Lower lobe of right lung (tissue), 2 donors: ENCODE measurements around the gene TMED8. TPM values are rescaled to one million over a fixed set of nuclear protein-coding genes. Genes with fewer than 3 reads are reported as not detected.
A peak's percentile ranks its signal among the peaks of the same experiment; 100 is the strongest.

Experiments
- ATAC-seq, 2 donors: fragments of 200-7000 bp; cut with Tn5 transposase; one replicate each; pipeline ENCODE4 v1.9.1; 2020 to 2022; ENCODE audit warnings: mild to moderate bottlenecking in 2 of 2, moderate library complexity in 2 of 2
- DNase-seq: peaks from one replicate; pipeline ENCODE4 v3.0.0-alpha.2; 2020
- H3K27ac ChIP-seq: fragments of 200-600 bp; one replicate; pipeline ENCODE4 v1.8.0; 2022
- H3K27me3 ChIP-seq: fragments of 200-600 bp; one replicate; pipeline ENCODE4 v1.8.0; 2022; ENCODE audit warnings: low read depth
- H3K36me3 ChIP-seq: fragments of 200-600 bp; one replicate; pipeline ENCODE4 v1.8.0; 2022; ENCODE audit warnings: mild to moderate bottlenecking
- H3K4me1 ChIP-seq: fragments of 200-600 bp; one replicate; pipeline ENCODE4 v1.8.0; 2022
- H3K4me3 ChIP-seq: fragments of 200-600 bp; one replicate; pipeline ENCODE4 v1.8.0; 2022; ENCODE audit warnings: mild to moderate bottlenecking
- H3K9me3 ChIP-seq: fragments of 200-600 bp; one replicate; pipeline ENCODE4 v1.8.0; 2022
- intact Hi-C: fragments of 100-400 bp; cut with DNase I; formaldehyde crosslinking; loops from one replicate; pipeline ENCODE4 v1.11.0; 2022
- total RNA-seq: library from RNA; stranded (reverse); fragmentation: NEBNext Ultra II Directional; extraction: Animal tissue kit (Norgen Biotek cat#: 25700); gene quantifications from one replicate; pipeline ENCODE4 v1.2.1, GENCODE V29; 2021
- TF ChIP-seq, protein P1 (sequence below): fragments of 200-600 bp; IDR thresholded peaks from one replicate; pipeline ENCODE4 v1.8.0; 2022; ENCODE audit warnings: antibody characterized with exemption, mild to moderate bottlenecking
- donor health status: DM: no; HTN: yes; CAD: no; lungs with severe emphysema.

Gene TMED8
- total RNA-seq, 1 donor from 2014 or later, result 12.1 TPM

DNA sequence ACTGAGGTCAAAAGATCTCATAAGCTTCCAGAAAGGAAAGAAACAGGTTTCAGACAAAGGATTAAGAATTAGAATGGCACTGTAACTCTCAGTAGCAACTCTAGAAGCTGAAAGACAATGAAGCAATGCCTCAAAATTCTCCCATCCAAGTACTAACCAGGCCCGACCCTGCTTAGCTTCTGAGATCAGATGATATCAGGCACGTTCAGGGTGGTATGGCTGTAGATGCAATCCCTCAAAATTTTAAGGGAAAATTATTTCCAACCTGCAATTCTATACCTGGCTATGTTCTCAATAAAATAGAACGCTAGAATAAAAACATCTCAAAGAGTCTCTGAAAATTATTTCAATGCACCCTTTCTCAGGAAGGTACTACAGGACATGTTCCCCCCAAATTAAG, 26.9 kb upstream of the TMED8 start:
- Histone ChIP-seq H3K27me3 (no peaks in the 10 kb centered on the region), H3K36me3 (no peaks in the 10 kb centered on the region), H3K27ac (no peak overlapping the region), H3K4me3 (no peak overlapping the region), H3K4me1 (peaks cover 9% of the 10 kb centered on the region), H3K9me3 (no peaks in the 10 kb centered on the region)
- intact Hi-C loops, result no loop called here
- DNase-seq, result no peak
- TF ChIP-seq, protein P1, sequence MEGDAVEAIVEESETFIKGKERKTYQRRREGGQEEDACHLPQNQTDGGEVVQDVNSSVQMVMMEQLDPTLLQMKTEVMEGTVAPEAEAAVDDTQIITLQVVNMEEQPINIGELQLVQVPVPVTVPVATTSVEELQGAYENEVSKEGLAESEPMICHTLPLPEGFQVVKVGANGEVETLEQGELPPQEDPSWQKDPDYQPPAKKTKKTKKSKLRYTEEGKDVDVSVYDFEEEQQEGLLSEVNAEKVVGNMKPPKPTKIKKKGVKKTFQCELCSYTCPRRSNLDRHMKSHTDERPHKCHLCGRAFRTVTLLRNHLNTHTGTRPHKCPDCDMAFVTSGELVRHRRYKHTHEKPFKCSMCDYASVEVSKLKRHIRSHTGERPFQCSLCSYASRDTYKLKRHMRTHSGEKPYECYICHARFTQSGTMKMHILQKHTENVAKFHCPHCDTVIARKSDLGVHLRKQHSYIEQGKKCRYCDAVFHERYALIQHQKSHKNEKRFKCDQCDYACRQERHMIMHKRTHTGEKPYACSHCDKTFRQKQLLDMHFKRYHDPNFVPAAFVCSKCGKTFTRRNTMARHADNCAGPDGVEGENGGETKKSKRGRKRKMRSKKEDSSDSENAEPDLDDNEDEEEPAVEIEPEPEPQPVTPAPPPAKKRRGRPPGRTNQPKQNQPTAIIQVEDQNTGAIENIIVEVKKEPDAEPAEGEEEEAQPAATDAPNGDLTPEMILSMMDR, result no peak
- no peak for ATAC-seq

DNA sequence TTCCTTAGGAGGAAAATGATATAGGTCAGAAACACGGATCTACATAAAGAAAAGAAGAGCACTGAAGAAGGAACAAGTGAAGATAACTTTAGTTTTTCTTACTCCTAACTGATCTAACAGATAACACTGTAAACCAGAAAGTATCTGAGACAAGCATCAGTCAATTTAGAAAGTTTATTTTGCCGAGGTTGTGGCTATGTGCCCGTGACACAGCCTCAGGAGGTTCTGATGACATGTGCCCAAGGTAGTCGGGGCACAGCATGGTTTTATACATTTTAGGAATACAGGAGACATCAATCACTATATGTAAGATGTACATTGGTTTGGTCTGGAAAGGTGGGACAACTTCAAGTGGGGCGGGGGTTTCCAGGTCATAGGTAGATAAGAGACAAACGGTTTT, 23.3 kb upstream of the TMED8 start:
- no peaks in the 10 kb centered on the region for H3K27me3 ChIP-seq
- no peaks in the 10 kb centered on the region for H3K4me1 ChIP-seq
- H3K27ac ChIP-seq, result no peak overlapping the region
- ATAC-seq, result no peak
- no peaks in the 10 kb centered on the region for H3K36me3 ChIP-seq
- TF ChIP-seq, protein P1, result no peak
- no peak overlapping the region for H3K4me3 ChIP-seq
- intact Hi-C loops, result no loop called here
- DNase-seq, result no peak
- no peaks in the 10 kb centered on the region for H3K9me3 ChIP-seq

DNA sequence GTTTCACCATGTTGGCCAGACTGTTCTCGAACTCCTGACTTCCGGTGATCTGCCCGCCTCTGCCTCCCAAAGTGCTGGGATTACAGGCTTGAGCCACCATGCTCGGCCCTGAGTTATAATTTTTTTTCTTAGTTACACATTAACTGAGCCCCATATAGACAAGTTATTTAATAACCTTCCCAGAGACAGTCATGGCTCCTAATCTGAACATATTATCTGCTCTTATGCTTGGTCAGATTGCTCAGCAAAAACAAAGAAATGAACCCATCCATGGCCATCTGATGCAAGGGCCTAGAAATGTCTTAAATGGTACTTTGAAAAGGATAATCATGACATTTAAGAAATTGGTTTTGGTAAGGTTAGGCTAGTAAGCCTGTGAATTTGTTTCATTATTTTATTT, 13.3 kb upstream of the TMED8 start:
- ATAC-seq, result no peak
- Histone ChIP-seq H3K27ac (no peak overlapping the region), H3K9me3 (no peaks in the 10 kb centered on the region), H3K27me3 (no peaks in the 10 kb centered on the region), H3K4me1 (no peaks in the 10 kb centered on the region), H3K36me3 (no peaks in the 10 kb centered on the region), H3K4me3 (no peak overlapping the region)
- DNase-seq, result no peak
- TF ChIP-seq, protein P1, result no peak
- intact Hi-C loops, result no loop called here

DNA sequence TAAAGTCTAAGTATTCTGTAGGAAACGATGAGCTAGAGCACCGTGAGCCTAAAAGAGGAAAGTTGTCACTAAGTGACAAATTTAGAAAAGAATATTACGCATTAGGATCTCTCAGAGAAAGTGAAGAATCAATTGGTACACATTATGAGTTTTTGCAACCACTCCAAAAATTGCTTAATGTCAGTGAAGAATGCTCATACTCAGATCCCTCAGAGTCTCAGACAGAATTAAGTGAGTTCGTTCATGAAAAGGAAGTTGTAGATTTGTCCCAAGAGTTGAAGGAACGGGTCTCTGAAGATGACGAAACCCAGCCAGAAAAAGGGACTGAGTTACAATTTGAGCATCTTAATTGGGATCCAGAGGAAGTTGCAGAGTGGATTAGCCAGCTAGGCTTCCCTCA, 1.8 kb upstream of the TMED8 start:
- Histone ChIP-seq H3K27me3 (no peaks in the 10 kb centered on the region), H3K4me1 (peaks cover 16% of the 10 kb centered on the region), H3K4me3 (no peak overlapping the region), H3K36me3 (no peaks in the 10 kb centered on the region), H3K27ac (no peak overlapping the region), H3K9me3 (no peaks in the 10 kb centered on the region)
- intact Hi-C loops, result no loop called here
- DNase-seq (no peak), ATAC-seq (no peak)
- TF ChIP-seq, protein P1, result no peak

DNA sequence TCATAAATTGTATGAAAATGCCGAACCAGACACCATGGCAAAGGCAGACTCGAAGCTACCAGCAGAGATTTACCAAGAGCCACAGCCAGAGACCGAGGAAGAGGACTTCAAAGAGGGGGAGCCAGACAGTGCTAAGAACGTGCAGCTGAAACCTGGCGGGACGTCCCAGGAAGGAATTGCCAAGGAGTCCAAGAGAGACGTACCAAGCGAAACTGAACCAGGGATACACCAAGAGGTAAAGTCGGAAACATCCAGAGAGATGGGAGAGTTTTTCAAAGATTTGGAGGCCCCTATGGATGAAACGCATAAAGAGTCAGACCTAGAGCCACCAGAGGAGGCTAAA, 579 bp upstream of the TMED8 start:
- Histone ChIP-seq H3K4me1 (peaks cover 16% of the 10 kb centered on the region), H3K4me3 (peak overlapping the region; percentile 94), H3K9me3 (no peaks in the 10 kb centered on the region), H3K27ac (peak overlapping the region; percentile 88), H3K36me3 (no peaks in the 10 kb centered on the region), H3K27me3 (no peaks in the 10 kb centered on the region)
- TF ChIP-seq, protein P1, result no peak
- intact Hi-C loops, result no loop called here
- DNase-seq, result no peak
- peak; percentile 6 to 8 for ATAC-seq
